Endothelial cell of umbilical vein (primary cell): ENCODE results near the gene BRF1.

Source experiments
- CTCF ChIP-seq, 2 donors: IDR thresholded peaks; 1 replicate in 1 of 2; 2 replicates in 1 of 2; pipeline ENCODE4 v1.5.1; 2011; ENCODE audit warnings: low read length in 2 of 2, mild to moderate bottlenecking in 2 of 2, moderate library complexity in 2 of 2, control low read depth in 1 of 2, inconsistent platforms in 1 of 2, low read depth in 1 of 2; ENCODE audit not compliant: insufficient read depth in 1 of 2; ENCODE audit errors: extremely low read depth in 1 of 2
- EZH2 ChIP-seq: IDR thresholded peaks from 2 replicates; pipeline ENCODE4 v1.6.1; 2012; ENCODE audit warnings: borderline replicate concordance, low read depth, mild to moderate bottlenecking, moderate library complexity, low read length, inconsistent platforms; ENCODE audit not compliant: severe bottlenecking
- JUN ChIP-seq: IDR thresholded peaks from 2 replicates; pipeline ENCODE4 v1.6.1; 2011; ENCODE audit warnings: borderline replicate concordance, low read depth; ENCODE audit not compliant: insufficient read length, insufficient read depth
- POLR2A ChIP-seq: IDR thresholded peaks from 2 replicates; pipeline ENCODE4 v1.6.1; 2012; ENCODE audit warnings: low read depth, mild to moderate bottlenecking, control low read depth, low read length
- POLR2AphosphoS5 ChIP-seq: IDR thresholded peaks from 2 replicates; pipeline ENCODE4 v1.6.1; 2012; ENCODE audit warnings: low read depth, mild to moderate bottlenecking, control low read depth, low read length, moderate library complexity; ENCODE audit not compliant: insufficient read depth
- TF ChIP-seq, protein P1 (sequence below): IDR thresholded peaks from 2 replicates; pipeline ENCODE4 v1.6.1; 2011; ENCODE audit not compliant: insufficient read depth, insufficient read length

DNA sequence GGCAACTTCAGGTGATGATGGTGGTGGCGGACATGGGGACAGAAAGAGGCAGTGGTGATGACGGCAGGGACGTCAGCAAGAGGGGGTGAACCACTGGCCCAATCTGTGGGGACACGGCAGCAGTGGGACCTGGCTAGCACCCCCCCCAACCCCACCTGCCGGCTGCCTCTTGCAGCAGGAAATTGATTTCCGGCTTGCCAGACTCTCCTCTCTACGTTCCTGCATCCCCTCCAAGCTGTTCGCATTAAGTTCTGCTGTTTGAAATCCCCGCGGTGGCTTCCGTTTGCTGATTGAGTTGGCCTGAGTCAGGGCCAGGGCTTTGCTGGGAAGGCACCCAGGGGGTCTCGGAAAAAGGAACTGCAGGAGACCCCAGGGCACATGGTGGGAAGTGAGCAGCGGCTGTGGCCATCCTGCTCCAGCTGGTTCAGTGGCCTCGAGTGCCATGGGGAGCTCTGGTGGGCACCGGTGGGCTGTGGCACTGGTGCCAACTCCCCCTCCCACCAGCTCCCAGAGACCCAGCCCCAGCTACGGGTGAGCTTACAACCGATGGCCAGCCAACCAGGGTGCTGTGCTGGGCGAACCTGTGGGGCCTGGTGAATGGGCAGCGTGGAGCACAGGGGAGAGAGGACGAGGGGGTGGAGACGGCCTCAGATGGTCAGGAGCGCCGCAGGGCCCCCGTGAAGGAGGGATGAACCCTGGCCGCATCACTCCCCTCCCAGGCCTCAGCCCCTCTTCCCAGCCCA is 105.1 kb downstream of the BRF1 start:
- peak; percentile 2 for TF ChIP-seq POLR2A
- TF ChIP-seq CTCF (IDR thresholded peaks at IDR 0.05; ENCODE audit: extremely low read depth in 1 of 2, insufficient read depth in 1 of 2, low read depth in 1 of 2, low read length in 2 of 2), result peak in 1 of 2 donors; percentile 6
- TF ChIP-seq, protein P1, sequence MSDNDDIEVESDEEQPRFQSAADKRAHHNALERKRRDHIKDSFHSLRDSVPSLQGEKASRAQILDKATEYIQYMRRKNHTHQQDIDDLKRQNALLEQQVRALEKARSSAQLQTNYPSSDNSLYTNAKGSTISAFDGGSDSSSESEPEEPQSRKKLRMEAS, result no peak
- no peak for TF ChIP-seq POLR2AphosphoS5
- no peak for TF ChIP-seq EZH2
- no peak for TF ChIP-seq JUN
